Fibroblast of lung (primary cell): ENCODE measurements around the gene UBIAD1.

Experiments used
- CTCF ChIP-seq, 2 donors: IDR thresholded peaks in 1 of 2; conservative IDR thresholded peaks in 1 of 2; 1 replicate in 1 of 2; 2 replicates in 1 of 2; pipeline ENCODE4 v1.5.1; 2011 to 2012; ENCODE audit warnings: low read length in 2 of 2, control low read depth in 1 of 2, inconsistent platforms in 1 of 2, low read depth in 1 of 2, mild to moderate bottlenecking in 1 of 2
- EZH2 ChIP-seq: IDR thresholded peaks from 2 replicates; pipeline ENCODE4 v1.5.1; 2012; ENCODE audit warnings: low read length, control low read depth, mild to moderate bottlenecking; ENCODE audit errors: missing control alignments

GRCh38 chr1:11284784-11285183 is 11.8 kb downstream of the UBIAD1 start:
- no peak for TF ChIP-seq CTCF (conservative IDR thresholded peaks at IDR 0.05 in 1 of 2, IDR thresholded peaks at IDR 0.05 in 1 of 2; ENCODE audit: low read depth in 1 of 2, low read length in 2 of 2)
- TF ChIP-seq EZH2: no peak
